NCI-H1092 (cell line): Measurements from ENCODE around the gene ITGA8.
"Not testable (repeated sequence)": the region's sequence is repeated elsewhere in the genome, so short reads cannot be mapped to it uniquely, and the experiment has no call there.

Source experiments
- DNase-seq: peaks from one replicate; lab custom pipeline; 2025; lab: John Stamatoyannopoulos, UW

The ITGA8 gene

DNA sequence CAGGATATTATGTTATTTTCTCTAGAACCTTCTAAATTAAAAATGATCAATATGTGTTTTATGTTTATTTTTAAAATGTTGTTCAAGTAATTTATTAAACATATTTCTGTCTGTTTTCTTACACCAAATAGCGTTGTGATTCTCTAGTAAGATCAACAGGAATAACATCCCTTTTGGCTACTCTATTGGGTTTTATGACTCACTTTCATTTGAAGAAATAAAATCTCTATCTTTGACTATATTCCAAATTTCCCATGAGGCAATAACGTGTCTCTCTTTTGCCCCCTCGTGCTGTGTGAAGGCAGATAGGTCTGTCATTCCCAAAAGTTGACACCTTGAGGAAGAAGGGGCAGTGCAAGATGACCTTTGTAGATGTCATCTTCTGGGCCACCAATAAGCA lies 40.9 kb downstream of the ITGA8 start:
- no peak for DNase-seq

- DNase-seq, result no peak
Observed at GRCh38 chr10:15672469-15672868, 47.3 kb downstream of the ITGA8 start.

DNA sequence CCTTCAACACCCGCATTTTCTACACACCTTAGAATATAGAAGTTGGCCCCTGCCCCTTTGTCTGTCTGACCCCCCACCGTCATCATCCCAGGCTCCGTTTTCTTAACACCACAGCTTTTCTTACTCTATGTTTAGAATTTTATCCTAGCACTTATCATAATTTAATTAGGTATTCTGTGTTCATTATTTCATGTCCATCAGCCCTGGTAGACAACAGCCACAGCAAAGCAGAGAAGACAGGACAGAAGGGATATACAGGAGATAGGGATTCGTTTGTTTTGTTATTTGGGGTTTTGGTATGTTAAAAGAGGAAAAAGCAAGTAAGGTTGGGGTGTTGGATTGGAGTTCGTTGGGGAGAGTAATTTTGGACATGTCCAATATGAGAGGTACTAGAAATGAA lies 48.8 kb downstream of the ITGA8 start:
- no peak for DNase-seq

GRCh38 chr10:15661574-15661973 lies 58.1 kb downstream of the ITGA8 start:
- no peak for DNase-seq

- no peak for DNase-seq
Observed at GRCh38 chr10:15660990-15661389, 58.7 kb downstream of the ITGA8 start.

DNA sequence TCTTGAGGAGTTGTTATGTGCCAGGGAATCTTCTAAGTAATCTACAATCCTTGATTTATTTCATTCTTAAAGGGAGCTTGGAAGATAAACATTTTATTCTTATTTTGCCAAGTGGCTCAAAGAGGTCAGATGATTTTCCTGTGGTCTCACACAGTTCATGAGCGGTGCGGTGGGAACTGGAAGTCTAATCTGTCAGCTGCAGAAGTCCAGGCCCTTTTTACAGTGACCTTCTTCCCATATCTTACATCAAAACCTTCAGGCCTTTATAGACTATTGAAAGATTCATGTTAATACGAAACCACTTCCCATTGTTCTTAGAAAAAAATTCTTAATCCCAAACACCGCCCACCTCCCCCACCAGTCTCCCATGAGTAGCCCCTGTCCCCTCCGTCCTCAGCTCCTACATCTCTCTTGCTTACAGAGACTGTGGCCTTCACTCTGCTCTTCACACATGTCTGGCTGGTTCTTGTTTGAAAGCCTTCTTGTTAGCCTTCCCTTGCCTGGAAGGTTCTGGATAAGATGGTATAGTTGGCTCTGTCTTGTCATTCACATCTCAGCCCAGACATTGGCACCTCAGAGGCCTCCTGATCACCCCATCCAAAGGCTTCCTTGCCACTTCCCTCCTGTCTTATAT lies 61.5 kb downstream of the ITGA8 start:
- DNase-seq, result no peak

GRCh38 chr10:15652757-15653156 lies 67.0 kb downstream of the ITGA8 start:
- no peak for DNase-seq

DNA sequence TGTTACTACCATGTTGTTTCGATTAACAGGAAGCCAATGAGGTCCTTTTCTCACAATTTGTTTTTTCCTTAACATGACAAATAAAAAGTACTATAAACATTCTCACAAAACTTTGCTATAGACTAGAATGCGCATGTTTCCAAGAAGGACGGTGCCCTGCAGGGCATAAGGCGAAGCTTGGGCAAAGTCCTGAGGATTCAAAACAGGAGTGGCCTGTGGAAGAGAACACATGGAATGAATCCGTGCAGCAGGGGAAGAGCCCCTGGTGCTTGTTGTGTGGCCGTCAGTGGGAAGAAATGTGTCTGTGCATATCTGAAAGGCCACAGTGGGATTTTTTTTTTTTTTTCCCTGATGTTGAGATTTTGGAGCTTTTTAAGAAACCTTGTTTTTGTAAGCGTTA lies 67.6 kb downstream of the ITGA8 start:
- DNase-seq, result no peak

DNA sequence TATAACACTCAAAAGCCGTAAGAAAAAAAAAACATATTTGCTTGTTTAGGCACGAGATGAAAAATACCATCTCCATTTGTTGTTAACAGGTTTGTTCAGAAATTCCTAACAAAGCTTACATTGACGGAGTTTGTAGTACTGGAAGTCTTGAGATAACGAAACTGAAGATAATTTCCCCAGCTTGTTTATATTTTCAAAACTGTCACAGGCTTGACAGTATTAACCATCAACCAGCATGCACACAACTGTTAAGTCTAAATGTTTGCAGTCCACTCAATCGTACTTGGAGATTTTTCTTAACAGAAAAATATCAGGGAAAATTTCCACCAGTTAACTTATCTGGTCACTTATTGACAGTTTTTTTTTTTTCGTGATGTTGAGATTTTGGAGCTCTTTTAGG lies 68.5 kb downstream of the ITGA8 start:
- DNase-seq, result no peak

GRCh38 chr10:15642095-15642494 lies 77.6 kb downstream of the ITGA8 start:
- DNase-seq, result no peak

DNA sequence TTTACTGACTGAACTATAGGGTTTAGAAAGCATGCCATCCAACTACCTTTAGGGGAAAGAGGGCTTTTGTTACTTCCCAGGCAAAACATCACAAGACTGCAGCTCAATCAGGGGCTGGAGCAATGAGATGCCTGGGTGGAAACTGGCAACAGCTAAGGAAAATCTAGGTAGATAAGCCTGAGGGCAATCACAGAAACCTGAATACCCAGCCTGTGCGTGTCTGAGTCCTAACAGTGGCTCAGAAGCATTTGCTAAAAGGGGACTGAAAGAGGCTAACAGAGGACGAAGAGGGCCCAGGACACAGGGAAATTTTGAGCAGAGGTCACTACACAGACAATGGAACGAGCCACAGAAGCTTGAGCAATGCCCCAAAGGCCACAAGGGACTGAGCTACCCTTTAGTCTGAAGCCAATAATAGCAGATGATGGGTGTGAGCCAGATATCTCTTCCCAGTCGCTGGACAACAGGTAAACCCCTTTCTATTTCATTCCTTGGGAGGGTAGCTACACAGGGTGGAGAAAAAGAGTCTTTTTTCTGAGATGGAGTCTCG lies 79.1 kb downstream of the ITGA8 start:
- DNase-seq, result no peak

DNA sequence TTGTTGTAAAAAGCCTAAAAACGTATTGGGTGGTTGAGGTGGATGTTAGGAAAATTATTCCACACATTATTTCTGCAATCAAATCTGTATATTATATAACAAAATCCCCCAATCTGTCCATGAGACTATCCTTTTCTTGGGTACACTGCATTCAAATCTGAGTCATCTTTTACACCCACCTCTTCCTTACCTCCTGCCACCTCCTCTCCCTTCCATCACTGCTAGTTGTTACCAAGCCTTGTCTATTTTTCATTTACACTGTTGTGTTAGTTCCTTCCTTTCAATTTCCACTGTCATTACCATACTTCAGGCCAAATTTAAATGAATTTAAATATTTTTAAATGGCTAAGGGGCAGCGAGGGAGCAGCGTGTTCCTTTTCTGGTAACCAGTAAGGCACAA lies 83.3 kb downstream of the ITGA8 start:
- no peak for DNase-seq

- DNase-seq, result no peak
Observed at GRCh38 chr10:15632456-15633091, 87.1 kb downstream of the ITGA8 start.

DNA sequence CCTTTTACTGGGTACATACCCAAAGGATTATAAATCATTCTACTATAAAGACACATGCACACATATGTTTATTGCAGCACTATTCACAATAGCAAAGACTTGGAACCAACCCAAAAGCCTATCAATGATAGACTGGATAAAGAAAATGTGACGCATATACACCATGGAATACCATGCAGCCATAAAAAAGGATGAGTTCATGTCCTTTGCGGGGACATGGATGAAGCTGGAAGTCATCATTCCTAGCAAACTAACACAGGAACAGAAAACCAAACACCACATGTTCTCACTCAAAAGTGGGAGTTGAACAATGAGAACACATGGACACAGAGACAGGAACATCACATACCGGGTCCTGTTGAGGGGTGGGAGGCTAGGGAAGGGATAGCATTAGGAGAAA lies 88.5 kb downstream of the ITGA8 start:
- not testable (repeated sequence) for DNase-seq

DNA sequence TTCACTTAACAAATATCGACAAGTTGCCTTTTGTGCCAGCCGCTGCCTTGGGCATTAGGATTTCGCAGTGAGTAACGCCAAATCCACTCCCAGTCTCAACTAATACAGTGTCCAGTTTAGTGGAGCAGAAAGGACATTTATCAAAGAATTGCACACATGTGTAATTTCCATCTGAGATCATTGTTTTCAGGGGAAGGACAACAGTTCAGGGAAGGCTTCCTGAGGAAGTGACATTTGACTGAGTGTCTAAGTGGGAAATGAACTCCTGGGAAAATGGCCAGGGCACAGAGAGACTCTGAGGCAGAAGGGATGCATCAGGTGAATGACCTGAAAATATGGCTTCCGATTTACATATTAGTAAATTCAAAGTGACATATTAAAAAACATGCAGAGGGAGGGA lies 89.4 kb downstream of the ITGA8 start:
- DNase-seq, result no peak

DNA sequence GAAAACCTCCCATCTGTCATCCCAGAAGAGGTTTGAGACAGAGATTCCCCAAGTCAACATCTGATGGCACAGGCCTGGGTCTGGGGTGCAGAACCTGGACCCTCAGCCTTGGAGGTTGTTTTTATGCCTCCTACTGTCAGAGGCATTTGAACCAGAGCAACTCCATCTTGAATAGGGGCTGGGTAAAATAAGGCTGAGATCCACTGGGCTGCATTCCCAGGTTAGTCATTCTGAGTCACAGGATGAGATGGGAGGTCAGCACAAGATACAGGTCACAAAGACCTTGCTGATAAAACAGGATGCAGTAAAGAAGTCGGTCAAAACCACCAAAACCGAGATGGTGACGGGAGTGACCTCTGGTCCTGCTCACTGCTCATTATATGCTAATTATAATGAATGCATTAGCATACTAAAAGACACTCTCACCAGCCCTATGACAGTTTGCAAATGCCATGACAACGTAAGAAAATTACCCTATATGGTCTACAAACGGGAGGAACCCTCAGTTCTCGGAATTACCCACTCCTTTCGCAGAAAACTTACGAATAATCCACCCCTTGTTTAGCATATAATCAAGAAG lies 92.0 kb downstream of the ITGA8 start:
- DNase-seq, result no peak

DNA sequence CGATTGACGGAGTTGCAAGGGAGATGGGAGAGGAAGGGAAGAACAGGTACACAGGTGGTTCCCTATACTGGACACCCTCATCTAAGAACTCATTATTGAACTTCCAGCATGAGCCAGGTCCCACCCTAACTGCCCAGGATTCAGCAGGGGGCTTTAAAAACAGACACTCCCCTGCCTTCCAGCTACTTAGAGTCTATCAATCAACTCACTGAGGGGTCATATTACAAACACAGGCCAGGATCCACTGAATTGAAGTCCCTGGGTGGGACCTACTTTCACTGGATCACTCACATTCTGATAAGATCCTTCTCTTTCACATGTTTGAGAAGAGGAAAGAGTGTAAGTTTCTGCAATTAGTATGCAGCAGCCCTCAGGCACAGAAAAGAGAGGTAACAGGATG lies 92.8 kb downstream of the ITGA8 start:
- DNase-seq, result no peak

DNA sequence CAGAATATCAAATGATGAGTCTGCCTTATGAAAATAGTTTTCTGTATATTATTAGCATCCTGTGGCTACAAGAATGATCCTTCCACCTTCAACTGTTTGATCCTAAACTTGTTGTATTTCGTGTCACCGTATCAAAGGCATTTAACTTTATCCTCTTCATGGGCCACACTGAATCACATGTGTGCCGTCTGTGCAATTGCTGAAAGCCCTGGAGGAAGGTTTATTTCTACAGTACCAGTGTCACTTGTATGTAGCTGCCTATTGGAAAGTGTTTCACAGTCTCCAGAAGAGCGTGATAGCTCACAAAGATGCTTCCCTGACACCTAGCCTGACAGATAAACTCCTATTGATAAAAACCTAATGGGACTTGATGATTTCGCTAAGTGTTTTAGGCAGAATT lies 94.5 kb downstream of the ITGA8 start:
- no peak for DNase-seq

DNA sequence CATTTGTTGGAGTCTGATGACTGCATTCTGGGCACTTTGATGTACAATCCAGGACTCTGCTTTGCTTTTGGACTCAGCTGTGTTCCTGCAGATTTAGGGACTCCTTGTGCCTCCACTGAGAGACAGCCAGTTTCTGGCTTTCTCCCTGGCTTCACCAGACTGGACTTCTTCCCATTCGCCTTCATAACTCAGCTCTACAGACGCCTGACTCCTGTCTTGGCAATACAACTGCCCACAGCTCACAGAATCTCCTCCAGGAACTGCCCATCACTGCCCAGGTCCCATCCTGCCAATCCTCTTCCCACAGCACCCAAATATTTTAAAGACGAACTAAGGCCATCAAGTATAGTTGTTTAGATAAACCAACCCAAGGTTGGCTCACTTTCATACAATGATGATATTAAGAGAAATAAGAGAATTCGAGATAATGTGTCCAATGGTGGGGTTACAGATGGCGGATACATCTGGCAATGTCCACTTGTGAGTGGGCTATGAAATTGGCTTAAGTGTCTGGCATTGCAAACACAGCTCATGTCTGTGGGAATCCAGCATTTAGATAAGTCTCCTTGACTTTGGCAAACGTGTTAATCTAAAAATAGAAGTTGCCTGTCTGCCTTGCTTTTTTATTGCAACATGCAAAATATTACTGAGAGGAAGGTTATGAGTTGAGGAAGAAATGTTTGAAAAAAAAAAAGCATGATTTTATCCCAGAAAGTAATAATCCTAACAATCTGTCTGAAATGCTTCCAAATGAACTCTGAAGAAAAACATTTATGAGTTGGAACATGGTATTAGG lies 95.1 kb downstream of the ITGA8 start:
- no peak for DNase-seq

DNA sequence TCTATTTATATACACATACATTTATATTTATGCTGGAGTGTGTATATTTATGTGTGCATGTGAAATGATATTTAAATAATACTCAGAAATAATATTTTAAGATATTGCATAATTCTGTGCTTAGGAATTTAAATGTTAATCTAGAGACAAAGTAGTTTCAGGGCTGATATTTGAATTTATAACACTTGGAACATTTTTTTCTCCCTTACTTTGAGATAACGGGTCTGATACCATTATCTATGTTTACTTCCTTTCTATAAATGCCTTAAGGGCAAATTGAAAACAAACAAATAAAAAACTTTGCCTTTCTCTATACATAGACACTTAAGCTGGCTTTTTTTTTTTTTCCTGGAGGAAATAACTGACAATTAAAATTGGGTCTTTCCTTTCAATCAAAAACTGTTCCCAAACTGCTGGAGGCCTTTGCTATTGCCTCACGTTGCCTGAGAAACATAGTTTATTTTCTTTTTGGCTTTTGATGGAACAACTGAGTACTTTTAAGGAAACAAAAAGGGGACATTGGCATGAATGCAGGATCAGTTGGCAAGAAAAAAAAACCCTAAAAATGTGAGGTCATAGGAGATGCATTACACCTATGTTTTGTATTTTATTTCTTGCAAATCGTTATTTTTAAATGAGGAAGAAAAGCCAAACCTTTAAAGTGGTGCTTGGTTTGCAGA lies 98.7 kb downstream of the ITGA8 start:
- no peak for DNase-seq

GRCh38 chr10:15620337-15620736 lies 99.4 kb downstream of the ITGA8 start:
- DNase-seq, result no peak

DNA sequence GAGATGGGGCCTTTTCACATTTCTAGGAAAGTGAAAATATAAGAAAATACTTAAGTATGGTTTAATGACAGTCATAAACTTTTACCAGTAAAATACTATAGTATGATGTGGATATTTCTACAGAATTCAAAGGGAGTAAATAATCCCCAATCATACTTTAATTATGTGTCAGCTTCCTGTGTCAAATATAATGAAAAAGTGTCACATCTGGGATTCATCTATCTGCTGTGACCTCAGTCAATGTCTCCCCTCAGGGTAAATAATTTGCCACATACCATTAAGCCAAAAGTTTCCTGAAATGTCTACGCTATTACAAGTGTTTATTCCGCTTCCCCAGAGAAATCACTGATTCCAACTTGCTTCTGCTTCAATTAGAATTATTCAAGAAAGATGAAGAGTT lies 110.5 kb downstream of the ITGA8 start:
- DNase-seq, result no peak
